Mesothelial cell of epicardium (in vitro differentiated cells): ENCODE results near the gene H2AZ1. TPM values are rescaled to one million over a fixed set of nuclear protein-coding genes. Genes with fewer than 3 reads are reported as not detected.

Source experiments
- DNase-seq, 2 experiments: peaks; one replicate each; pipeline ENCODE4 v3.0.0; 2021; ENCODE audit warnings: low spot score in 2 of 2; ENCODE audit not compliant: unreplicated experiment in 2 of 2
- H3K27ac Mint-ChIP-seq: 2 replicates; pipeline ENCODE4 v1.8.0; 2021; ENCODE audit warnings: mixed read lengths
- H3K27me3 Mint-ChIP-seq: 2 replicates; pipeline ENCODE4 v1.8.0; 2021; ENCODE audit warnings: low read depth, mixed read lengths
- H3K36me3 Mint-ChIP-seq: 2 replicates; pipeline ENCODE4 v1.8.0; 2021; ENCODE audit warnings: mixed read lengths
- H3K4me1 Mint-ChIP-seq: 2 replicates; pipeline ENCODE4 v1.8.0; 2021; ENCODE audit warnings: mixed read lengths
- H3K4me3 Mint-ChIP-seq: 2 replicates; pipeline ENCODE4 v1.8.0; 2021; ENCODE audit warnings: mild to moderate bottlenecking, moderate library complexity, mixed read lengths
- H3K9me3 Mint-ChIP-seq: 2 replicates; pipeline ENCODE4 v1.8.0; 2021; ENCODE audit warnings: mixed read lengths
- CTCF ChIP-seq: fragments of 200-600 bp; sonication (generic); IDR thresholded peaks from one replicate; pipeline ENCODE4 v1.5.0; 2021; ENCODE audit warnings: antibody characterized with exemption; ENCODE audit not compliant: unreplicated experiment
- total RNA-seq: library from RNA; stranded (reverse); gene quantifications from 3 replicates; pipeline ENCODE4 v1.2.1, GENCODE V29; 2021

The H2AZ1 gene
- total RNA-seq, 1 donor from 2014 or later, result 203 TPM

GRCh38 chr4:99945718-99946355 lies 4.2 kb downstream of the H2AZ1 start:
- Mint-ChIP-seq H3K4me1 (peaks cover 33% of the 10 kb centered on the region), H3K27me3 (no peaks in the 10 kb centered on the region), H3K27ac (peak overlapping the region; percentile 99), H3K36me3 (peaks cover 6% of the 10 kb centered on the region), H3K4me3 (peak overlapping the region; percentile 99), H3K9me3 (no peaks in the 10 kb centered on the region)
- TF ChIP-seq CTCF, result no peak
- peak; percentile 23 to 64 for DNase-seq

GRCh38 chr4:99943904-99944437 lies 6.1 kb downstream of the H2AZ1 start:
- DNase-seq, result no peak
- Mint-ChIP-seq H3K36me3 (peaks cover 6% of the 10 kb centered on the region), H3K27me3 (no peaks in the 10 kb centered on the region), H3K27ac (no peak overlapping the region), H3K4me3 (peak overlapping the region; percentile 6), H3K4me1 (peaks cover 33% of the 10 kb centered on the region), H3K9me3 (no peaks in the 10 kb centered on the region)
- TF ChIP-seq CTCF, result no peak

- Mint-ChIP-seq H3K4me3 (no peak overlapping the region), H3K4me1 (peaks cover 6% of the 10 kb centered on the region), H3K27me3 (no peaks in the 10 kb centered on the region), H3K27ac (no peak overlapping the region), H3K36me3 (peaks cover 27% of the 10 kb centered on the region), H3K9me3 (peaks cover 19% of the 10 kb centered on the region)
- no peak for TF ChIP-seq CTCF
- no peak for DNase-seq
Observed at GRCh38 chr4:99938243-99938753, 11.8 kb downstream of the H2AZ1 start.

GRCh38 chr4:99934891-99935290 lies 15.2 kb downstream of the H2AZ1 start:
- no peak for DNase-seq
- no peak overlapping the region for H3K4me3 Mint-ChIP-seq
- H3K27ac Mint-ChIP-seq, result no peak overlapping the region
- H3K27me3 Mint-ChIP-seq, result no peaks in the 10 kb centered on the region
- peaks cover 42% of the 10 kb centered on the region for H3K36me3 Mint-ChIP-seq
- H3K4me1 Mint-ChIP-seq, result no peaks in the 10 kb centered on the region
- peaks cover 38% of the 10 kb centered on the region for H3K9me3 Mint-ChIP-seq
- no peak for TF ChIP-seq CTCF

GRCh38 chr4:99927566-99927965 lies 22.5 kb downstream of the H2AZ1 start:
- no peak for DNase-seq
- Mint-ChIP-seq H3K36me3 (peaks cover 24% of the 10 kb centered on the region), H3K9me3 (peaks cover 15% of the 10 kb centered on the region), H3K4me1 (no peaks in the 10 kb centered on the region), H3K4me3 (no peak overlapping the region), H3K27me3 (no peaks in the 10 kb centered on the region), H3K27ac (no peak overlapping the region)
- no peak for TF ChIP-seq CTCF
